A673 (cell line): ENCODE results near the gene LUC7L. TPM values are rescaled to one million over a fixed set of nuclear protein-coding genes. Genes with fewer than 3 reads are reported as not detected.

Source experiments
- BruUV-seq: library from RNA; stranded (reverse); fragments of 400-500 nt; replicated peaks from 2 replicates; lab custom pipeline; 2021; lab: Mats Ljungman, UMichigan
- CTCF ChIA-PET: fragments of 300-600 bp; sonication (Branson Sonifier 250); formaldehyde crosslinking; loops from one replicate; lab custom pipeline; 2022; ENCODE audit warnings: antibody characterized with exemption; lab: Charles Lee
- POLR2A ChIA-PET: fragments of 300-600 bp; sonication (Branson Sonifier 250); formaldehyde crosslinking; loops from one replicate; lab custom pipeline; 2022; ENCODE audit warnings: antibody characterized with exemption; ENCODE audit not compliant: low non-redundant PET; lab: Charles Lee
- DNase-seq: peaks from one replicate; pipeline ENCODE4 v3.0.0-alpha.2; 2015; ENCODE audit warnings: low spot score
- H3K27ac ChIP-seq: fragments of 200-600 bp; sonication (generic); 2 replicates; pipeline ENCODE4 v1.5.1; 2016; ENCODE audit warnings: mixed run types, low read depth, mild to moderate bottlenecking, mixed read lengths, antibody characterized with exemption, low read length; ENCODE audit not compliant: poor library complexity, severe bottlenecking
- H3K27me3 ChIP-seq: fragments of 200-600 bp; sonication (generic); replicated peaks from 2 replicates; pipeline ENCODE4 v1.6.1; 2017; ENCODE audit warnings: mixed run types, low read depth, mild to moderate bottlenecking, mixed read lengths, antibody characterized with exemption, low read length; ENCODE audit not compliant: insufficient read depth, poor library complexity
- H3K36me3 ChIP-seq: fragments of 200-600 bp; sonication (generic); 2 replicates; pipeline ENCODE4 v1.6.1; 2016; ENCODE audit warnings: mixed run types, mild to moderate bottlenecking, mixed read lengths, antibody characterized with exemption, low read length; ENCODE audit not compliant: insufficient read depth, poor library complexity, severe bottlenecking
- H3K4me1 ChIP-seq: fragments of 200-600 bp; sonication (generic); 2 replicates; pipeline ENCODE4 v1.6.1; 2017; ENCODE audit warnings: mixed run types, mild to moderate bottlenecking, mixed read lengths, antibody characterized with exemption, low read length; ENCODE audit not compliant: insufficient read depth, poor library complexity, severe bottlenecking
- H3K4me3 ChIP-seq: fragments of 200-600 bp; sonication (generic); 2 replicates; pipeline ENCODE4 v1.5.1; 2016; ENCODE audit warnings: low read depth, mixed run types, mild to moderate bottlenecking, mixed read lengths, low read length; ENCODE audit not compliant: poor library complexity, severe bottlenecking
- H3K9me3 ChIP-seq: fragments of 200-600 bp; sonication (generic); 2 replicates; pipeline ENCODE4 v1.6.1; 2016; ENCODE audit warnings: mixed run types, low read depth, mild to moderate bottlenecking, mixed read lengths, antibody characterized with exemption, low read length; ENCODE audit not compliant: poor library complexity, severe bottlenecking
- EZH2 ChIP-seq: fragments of 200-600 bp; sonication (generic); IDR thresholded peaks from 2 replicates; pipeline ENCODE4 v1.6.1; 2017; ENCODE audit warnings: borderline replicate concordance, low read depth, mild to moderate bottlenecking, mixed read lengths, antibody characterized with exemption, low read length; ENCODE audit not compliant: poor library complexity, severe bottlenecking
- intact Hi-C: fragments of 100-400 bp; cut with micrococcal nuclease; formaldehyde crosslinking; loops from one replicate; pipeline ENCODE4 v1.10.0; 2022; ENCODE audit not compliant: unreplicated experiment
- total RNA-seq: library from RNA; stranded (reverse); gene quantifications from 2 replicates; pipeline ENCODE4 v1.2.3, GENCODE V29; 2021
- TF ChIP-seq, protein P1 (sequence below): fragments of 300-800, 200-600 bp; sonication (generic); conservative IDR thresholded peaks from 2 replicates; pipeline ENCODE4 v1.5.1; 2017; ENCODE audit warnings: low read depth, mild to moderate bottlenecking, antibody characterized with exemption, low read length, moderate library complexity, mixed read lengths

LUC7L gene
- total RNA-seq, 1 experiment from 2014 or later: 152 TPM

DNA sequence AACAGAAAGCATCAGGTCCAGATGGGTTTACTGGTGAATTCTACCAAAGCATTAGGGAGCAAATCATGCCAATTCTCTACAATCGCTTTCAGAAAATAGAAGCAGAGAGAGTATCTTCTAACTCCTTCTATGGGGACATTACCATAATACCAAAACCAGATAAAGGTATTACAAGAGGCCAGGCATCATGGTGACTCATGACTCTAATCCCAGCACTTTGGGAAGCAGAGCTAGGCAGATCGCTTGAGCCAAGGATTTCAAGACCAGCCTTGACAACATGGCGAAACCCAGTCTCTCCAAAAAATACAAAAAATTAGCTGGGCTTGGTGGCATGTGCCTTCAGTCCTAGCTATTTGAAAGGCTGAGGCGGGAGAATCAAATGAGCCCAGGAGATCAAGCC, 26.0 kb downstream of the LUC7L start:
- no TSS peak for BruUV-seq
- no peak for DNase-seq
- Histone ChIP-seq H3K9me3 (no peaks in the 10 kb centered on the region), H3K4me1 (peaks cover 14% of the 10 kb centered on the region), H3K27me3 (no peaks in the 10 kb centered on the region), H3K36me3 (peaks cover 82% of the 10 kb centered on the region), H3K27ac (no peak overlapping the region), H3K4me3 (no peak overlapping the region)
- POLR2A ChIA-PET: no interaction called here
- intact Hi-C loops: no loop called here
- CTCF ChIA-PET: interaction anchor here (1.0 kb wide), 1 partner anchor 14 kb away, joined by 3 read pairs; no protein-coding TSS in a partner anchor
- TF ChIP-seq EZH2: no peak
- TF ChIP-seq, protein P1, sequence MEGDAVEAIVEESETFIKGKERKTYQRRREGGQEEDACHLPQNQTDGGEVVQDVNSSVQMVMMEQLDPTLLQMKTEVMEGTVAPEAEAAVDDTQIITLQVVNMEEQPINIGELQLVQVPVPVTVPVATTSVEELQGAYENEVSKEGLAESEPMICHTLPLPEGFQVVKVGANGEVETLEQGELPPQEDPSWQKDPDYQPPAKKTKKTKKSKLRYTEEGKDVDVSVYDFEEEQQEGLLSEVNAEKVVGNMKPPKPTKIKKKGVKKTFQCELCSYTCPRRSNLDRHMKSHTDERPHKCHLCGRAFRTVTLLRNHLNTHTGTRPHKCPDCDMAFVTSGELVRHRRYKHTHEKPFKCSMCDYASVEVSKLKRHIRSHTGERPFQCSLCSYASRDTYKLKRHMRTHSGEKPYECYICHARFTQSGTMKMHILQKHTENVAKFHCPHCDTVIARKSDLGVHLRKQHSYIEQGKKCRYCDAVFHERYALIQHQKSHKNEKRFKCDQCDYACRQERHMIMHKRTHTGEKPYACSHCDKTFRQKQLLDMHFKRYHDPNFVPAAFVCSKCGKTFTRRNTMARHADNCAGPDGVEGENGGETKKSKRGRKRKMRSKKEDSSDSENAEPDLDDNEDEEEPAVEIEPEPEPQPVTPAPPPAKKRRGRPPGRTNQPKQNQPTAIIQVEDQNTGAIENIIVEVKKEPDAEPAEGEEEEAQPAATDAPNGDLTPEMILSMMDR: no peak

DNA sequence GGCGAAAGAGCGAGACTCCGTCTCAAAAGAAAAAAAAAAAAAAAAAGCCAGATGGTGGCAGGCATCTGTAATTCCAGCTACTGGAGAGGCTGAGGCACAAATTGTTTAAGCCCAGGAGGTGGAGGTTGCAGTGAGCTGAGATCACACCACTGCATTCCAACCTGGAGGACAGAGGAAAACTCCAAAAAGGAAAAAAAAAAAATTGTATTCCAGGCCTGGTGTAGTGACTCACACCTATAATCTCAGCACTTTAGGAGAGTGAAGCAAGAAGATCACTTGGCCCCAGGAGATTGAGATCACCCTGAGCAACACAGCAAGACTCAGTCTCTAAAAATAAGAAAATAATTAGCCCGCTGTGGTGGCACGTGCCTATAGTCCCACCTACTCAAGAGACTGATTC, 28.9 kb downstream of the LUC7L start:
- Histone ChIP-seq H3K9me3 (no peaks in the 10 kb centered on the region), H3K27me3 (no peaks in the 10 kb centered on the region), H3K4me1 (peaks cover 4% of the 10 kb centered on the region), H3K27ac (no peak overlapping the region), H3K4me3 (no peak overlapping the region), H3K36me3 (peaks cover 83% of the 10 kb centered on the region)
- intact Hi-C loops: no loop called here
- TF ChIP-seq, protein P1: no peak
- TF ChIP-seq EZH2: no peak
- POLR2A ChIA-PET: interaction anchor here (0.7 kb wide), 1 partner anchor 23 kb away, joined by 15 read pairs; no protein-coding TSS in a partner anchor
- BruUV-seq: no TSS peak
- CTCF ChIA-PET: interaction anchor here (0.7 kb wide), 1 partner anchor 327 kb away, joined by 4 read pairs; no protein-coding TSS in a partner anchor
- DNase-seq: peak; percentile 30

DNA sequence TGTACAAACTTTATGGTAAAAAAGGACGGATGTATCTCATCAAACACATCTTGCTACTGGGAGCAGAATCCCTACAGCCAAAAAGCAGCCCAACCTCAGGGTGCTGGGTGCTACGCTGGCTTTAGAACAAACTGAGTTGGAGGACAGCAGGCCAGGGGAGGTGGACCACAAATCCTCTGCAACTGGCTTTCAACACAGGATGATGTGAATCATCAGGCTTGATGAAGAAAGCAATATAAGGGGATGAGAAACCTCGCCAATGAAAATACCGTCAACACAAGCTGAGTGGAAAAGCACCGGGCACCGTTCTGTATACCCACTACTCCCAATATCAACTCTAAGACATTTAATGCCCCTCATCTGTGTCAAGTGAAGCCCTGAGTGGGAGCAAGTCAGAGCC, 34.7 kb downstream of the LUC7L start:
- CTCF ChIA-PET: no interaction called here

More for the DNA sequence above, 34.7 kb downstream of the LUC7L start:
- Histone ChIP-seq H3K9me3 (no peaks in the 10 kb centered on the region), H3K4me1 (no peaks in the 10 kb centered on the region), H3K4me3 (no peak overlapping the region), H3K27me3 (no peaks in the 10 kb centered on the region), H3K36me3 (peaks cover 95% of the 10 kb centered on the region), H3K27ac (no peak overlapping the region)
- BruUV-seq: no TSS peak
- intact Hi-C loops: no loop called here
- no peak for TF ChIP-seq EZH2
- TF ChIP-seq, protein P1: no peak
- DNase-seq: no peak
- POLR2A ChIA-PET: no interaction called here
